SW480 (cell line): ENCODE data around the gene RARA.

ENCODE experiments used
- DNase-seq: peaks from one replicate; pipeline ENCODE4 v3.0.0-alpha.2; 2016; ENCODE audit warnings: low spot score

The RARA gene

GRCh38 chr17:40316571-40317344 is 7.8 kb downstream of the RARA start:
- DNase-seq: peak; percentile 72

GRCh38 chr17:40317345-40317873 is 8.4 kb downstream of the RARA start:
- peak; percentile 74 for DNase-seq

GRCh38 chr17:40317880-40318829 is 9.2 kb downstream of the RARA start:
- peak; percentile 96 for DNase-seq

- DNase-seq: no peak
Observed at GRCh38 chr17:40318830-40319391, 9.9 kb downstream of the RARA start.

GRCh38 chr17:40319651-40320540 is 10.9 kb downstream of the RARA start:
- DNase-seq: no peak

GRCh38 chr17:40320756-40321523 is 12.0 kb downstream of the RARA start:
- DNase-seq: no peak

- DNase-seq: no peak
Observed at GRCh38 chr17:40321524-40321929, 12.5 kb downstream of the RARA start.

GRCh38 chr17:40321961-40322357 is 13.0 kb downstream of the RARA start:
- DNase-seq: no peak

- peak; percentile 86 for DNase-seq
Observed at GRCh38 chr17:40322358-40323315, 13.7 kb downstream of the RARA start.

- DNase-seq: no peak
Observed at GRCh38 chr17:40323391-40324381, 14.7 kb downstream of the RARA start.

- DNase-seq: no peak
Observed at GRCh38 chr17:40325156-40326013, 16.4 kb downstream of the RARA start.

- DNase-seq: no peak
Observed at GRCh38 chr17:40326014-40326831, 17.2 kb downstream of the RARA start.

- no peak for DNase-seq
Observed at GRCh38 chr17:40326832-40327199, 17.8 kb downstream of the RARA start.

GRCh38 chr17:40327244-40327729 is 18.3 kb downstream of the RARA start:
- no peak for DNase-seq

GRCh38 chr17:40327735-40328385 is 18.9 kb downstream of the RARA start:
- DNase-seq: no peak

GRCh38 chr17:40328386-40328766 is 19.4 kb downstream of the RARA start:
- no peak for DNase-seq
